Neuronal stem cell (in vitro differentiated cells): Measurements from ENCODE around the gene NR1H4.
"Not testable (repeated sequence)": the region's sequence is repeated elsewhere in the genome, so short reads cannot be mapped to it uniquely, and the experiment has no call there.

ENCODE experiments used
- DNase-seq: peaks from one replicate; pipeline ENCODE4 v3.0.0-alpha.2; 2013; ENCODE audit warnings: low spot score
- H2AFZ ChIP-seq: one replicate; pipeline ENCODE4 v1.6.1; 2013; ENCODE audit warnings: mild to moderate bottlenecking, low read length, inconsistent platforms
- H2AK5ac ChIP-seq: 2 replicates; pipeline ENCODE4 v1.6.1; 2013; ENCODE audit warnings: low read depth, mild to moderate bottlenecking, inconsistent platforms, low read length, moderate library complexity, mixed read lengths
- H2BK120ac ChIP-seq: 2 replicates; pipeline ENCODE4 v1.6.1; 2013; ENCODE audit warnings: low read depth, mild to moderate bottlenecking, inconsistent platforms, low read length, moderate library complexity, mixed read lengths
- H2BK12ac ChIP-seq: one replicate; pipeline ENCODE4 v1.6.1; 2013; ENCODE audit warnings: low read length, inconsistent platforms
- H2BK15ac ChIP-seq: 2 replicates; pipeline ENCODE4 v1.6.1; 2013; ENCODE audit warnings: mild to moderate bottlenecking, low read length, inconsistent platforms, mixed read lengths
- H2BK5ac ChIP-seq: one replicate; pipeline ENCODE4 v1.6.1; 2013; ENCODE audit warnings: inconsistent platforms, mild to moderate bottlenecking, low read length, moderate library complexity
- H3K14ac ChIP-seq: one replicate; pipeline ENCODE4 v1.6.1; 2013; ENCODE audit warnings: low read length, inconsistent platforms
- H3K18ac ChIP-seq: 2 replicates; pipeline ENCODE4 v1.6.1; 2013; ENCODE audit warnings: low read length, inconsistent platforms
- H3K23ac ChIP-seq: 2 replicates; pipeline ENCODE4 v1.6.1; 2013; ENCODE audit warnings: low read depth, mild to moderate bottlenecking, mixed read lengths, low read length, inconsistent platforms; ENCODE audit not compliant: poor library complexity
- H3K27ac ChIP-seq: replicated peaks from 3 replicates; pipeline ENCODE4 v1.5.1; 2013; ENCODE audit warnings: low read length, inconsistent platforms
- H3K27me3 ChIP-seq, 3 experiments: 2 replicates each; pipeline ENCODE4 v1.6.1; 2013; ENCODE audit warnings: low read length in 3 of 3, mild to moderate bottlenecking in 2 of 3, inconsistent platforms in 1 of 3, low read depth in 1 of 3, mixed read lengths in 1 of 3, moderate library complexity in 1 of 3; ENCODE audit not compliant: control insufficient read depth in 3 of 3, insufficient read depth in 3 of 3
- H3K36me3 ChIP-seq, 2 donors: replicated peaks in 1 of 2; 2 replicates each; pipeline ENCODE4 v1.6.1; 2013; ENCODE audit warnings: low read length in 2 of 2; ENCODE audit not compliant: control insufficient read depth in 2 of 2, insufficient read depth in 2 of 2
- H3K4ac ChIP-seq: 2 replicates; pipeline ENCODE4 v1.6.1; 2013; ENCODE audit warnings: inconsistent platforms, mild to moderate bottlenecking, low read length, moderate library complexity
- H3K4me1 ChIP-seq, 2 donors: 1 replicate in 1 of 2; 2 replicates in 1 of 2; pipeline ENCODE4 v1.6.1; 2013; ENCODE audit warnings: low read length in 2 of 2, low read depth in 1 of 2; ENCODE audit not compliant: control insufficient read depth in 2 of 2, insufficient read depth in 1 of 2
- H3K4me2 ChIP-seq: one replicate; pipeline ENCODE4 v1.6.1; 2013; ENCODE audit warnings: mild to moderate bottlenecking, low read length, inconsistent platforms; ENCODE audit not compliant: insufficient read depth, poor library complexity, severe bottlenecking
- H3K4me3 ChIP-seq, 2 donors: 2 replicates each; pipeline ENCODE4 v1.5.1; 2013; ENCODE audit warnings: low read length in 2 of 2, mild to moderate bottlenecking in 2 of 2, inconsistent platforms in 1 of 2, moderate library complexity in 1 of 2
- H3K79me1 ChIP-seq: one replicate; pipeline ENCODE4 v1.6.1; 2013; ENCODE audit warnings: low read depth, mild to moderate bottlenecking, inconsistent platforms, low read length, moderate library complexity
- H3K9ac ChIP-seq: one replicate; pipeline ENCODE4 v1.6.1; 2013; ENCODE audit warnings: mild to moderate bottlenecking, low read depth, low read length, inconsistent platforms; ENCODE audit not compliant: poor library complexity
- H3K9me3 ChIP-seq, 2 donors: replicated peaks in 1 of 2; 2 replicates each; pipeline versions ENCODE3 to v1.6.1; 2013; ENCODE audit warnings: low read length in 2 of 2, mild to moderate bottlenecking in 2 of 2, inconsistent platforms in 1 of 2, low read depth in 1 of 2, mixed read lengths in 1 of 2, moderate library complexity in 1 of 2; ENCODE audit not compliant: control insufficient read depth in 2 of 2, insufficient read depth in 1 of 2
- H4K8ac ChIP-seq: one replicate; pipeline ENCODE4 v1.6.1; 2013; ENCODE audit warnings: low read depth, mild to moderate bottlenecking, inconsistent platforms, low read length, moderate library complexity
- H4K91ac ChIP-seq: one replicate; pipeline ENCODE4 v1.6.1; 2013; ENCODE audit warnings: low read length, low read depth, mild to moderate bottlenecking, inconsistent platforms; ENCODE audit not compliant: poor library complexity
- WGBS, 2 donors: extraction: QIAGEN DNeasy Blood & Tissue Kit; methylation state at CpG; one replicate each; pipeline ENCODE4 v1.1.7; 2013; ENCODE audit warnings: missing lambda C conversion rate in 2 of 2, mixed read lengths in 1 of 2; ENCODE audit not compliant: insufficient read length in 2 of 2, insufficient replicate concordance in 1 of 2; ENCODE audit errors: extremely low coverage in 2 of 2; 5-methylcytosine and 5-hydroxymethylcytosine counted together

The NR1H4 gene

DNA sequence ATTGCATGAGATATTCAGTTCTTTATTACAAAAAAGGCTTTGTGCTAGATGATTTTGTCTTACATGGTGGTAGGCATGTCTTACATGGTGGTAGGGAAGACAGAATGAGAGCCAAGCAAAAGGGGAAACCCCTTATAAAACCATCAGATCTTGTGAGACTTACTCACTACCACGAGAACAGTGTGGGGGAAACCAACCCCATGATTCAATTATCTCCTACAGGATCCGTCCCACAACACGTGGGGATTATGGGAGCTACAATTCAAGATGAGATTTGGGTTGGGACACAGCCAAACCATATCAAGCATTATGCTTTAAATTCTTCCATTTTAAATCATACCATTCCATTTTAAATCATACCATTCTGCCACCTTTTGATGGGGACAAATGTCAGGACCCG, 29.1 kb downstream of the NR1H4 start:
- H4K8ac ChIP-seq, H4K91ac ChIP-seq, H3K23ac ChIP-seq, H2BK5ac ChIP-seq, H3K27ac ChIP-seq, H3K4me1 ChIP-seq, H2BK120ac ChIP-seq, H3K9ac ChIP-seq, H3K4me3 ChIP-seq, H3K9me3 ChIP-seq, H3K79me1 ChIP-seq, H3K4ac ChIP-seq, H2AK5ac ChIP-seq, H2BK12ac ChIP-seq, DNase-seq, H3K27me3 ChIP-seq, H3K14ac ChIP-seq, H2AFZ ChIP-seq, H3K36me3 ChIP-seq, H3K4me2 ChIP-seq, H3K18ac ChIP-seq, H2BK15ac ChIP-seq: not testable (repeated sequence)
- no CpG with 5 or more reads among the region's 4 CpGs for WGBS, 2 donors

DNA sequence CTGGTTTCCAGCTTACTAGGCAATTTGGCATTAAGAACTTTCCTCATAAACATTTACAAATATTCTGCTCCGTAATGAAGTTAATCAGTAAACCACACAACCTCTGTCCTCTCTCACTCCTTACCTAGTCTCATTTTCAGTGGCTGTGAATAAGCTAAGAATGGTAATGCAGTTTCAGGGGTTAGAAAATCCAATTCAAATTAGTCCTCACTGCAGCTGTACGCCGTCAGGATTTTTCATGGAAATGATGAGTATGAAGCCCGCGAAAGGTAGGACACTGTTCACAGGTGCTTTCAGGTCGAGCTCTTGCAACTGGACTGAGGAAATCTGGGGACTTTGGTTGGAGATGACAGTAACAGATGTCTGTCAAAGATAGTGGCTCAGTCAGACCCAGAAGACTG, 29.6 kb downstream of the NR1H4 start:
- Histone ChIP-seq H3K4me1 (peaks cover 0 to 1% of the 10 kb centered on the region in 2 donors), H4K91ac (no peak overlapping the region), H3K9ac (no peak overlapping the region), H3K4me2 (no peak overlapping the region), H2BK12ac (no peak overlapping the region), H4K8ac (no peak overlapping the region), H2BK120ac (no peak overlapping the region), H3K79me1 (no peaks in the 10 kb centered on the region), H2AFZ (no peak overlapping the region), H2BK15ac (no peak overlapping the region), H3K9me3 (no peaks in the 10 kb centered on the region), H2AK5ac (no peak overlapping the region), H3K14ac (no peak overlapping the region), H2BK5ac (no peak overlapping the region), H3K36me3 (no peaks in the 10 kb centered on the region), H3K23ac (no peak overlapping the region), H3K4me3 (no peak overlapping the region), H3K27ac (no peak overlapping the region), H3K18ac (no peak overlapping the region), H3K27me3 (no peaks in the 10 kb centered on the region), H3K4ac (no peak overlapping the region)
- no CpG with 5 or more reads among the region's 6 CpGs for WGBS, 2 donors
- DNase-seq: no peak

DNA sequence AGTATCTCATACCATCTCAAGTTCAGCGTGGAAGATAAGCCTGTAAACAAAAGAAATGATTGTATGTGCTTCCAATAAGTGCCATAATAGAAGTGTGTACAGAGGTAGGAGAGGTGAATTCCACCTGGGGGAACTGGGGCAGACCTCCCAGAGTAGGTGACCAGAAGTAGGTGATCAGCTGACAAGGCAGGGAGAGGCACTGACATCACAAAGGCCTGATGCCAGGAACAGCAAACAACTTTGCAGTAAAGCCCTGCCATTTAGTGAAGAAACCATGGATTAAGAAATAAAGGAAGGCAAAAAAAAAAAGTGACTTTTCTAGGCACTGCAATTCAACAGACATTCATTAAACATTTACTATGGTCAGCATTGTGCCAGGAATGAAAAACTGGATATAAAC, 31.1 kb downstream of the NR1H4 start:
- Histone ChIP-seq H3K9me3 (no peaks in the 10 kb centered on the region), H3K23ac (no peak overlapping the region), H2BK5ac (no peak overlapping the region), H4K91ac (no peak overlapping the region), H2BK12ac (no peak overlapping the region), H3K14ac (no peak overlapping the region), H3K27me3 (no peaks in the 10 kb centered on the region), H3K27ac (no peak overlapping the region), H2AK5ac (no peak overlapping the region), H4K8ac (no peak overlapping the region), H3K36me3 (no peaks in the 10 kb centered on the region), H2AFZ (no peak overlapping the region), H3K4me2 (no peak overlapping the region), H3K4me1 (peaks cover 0 to 1% of the 10 kb centered on the region in 2 donors), H3K4ac (no peak overlapping the region), H2BK15ac (no peak overlapping the region), H2BK120ac (no peak overlapping the region), H3K18ac (no peak overlapping the region), H3K9ac (no peak overlapping the region), H3K4me3 (no peak overlapping the region), H3K79me1 (no peaks in the 10 kb centered on the region)
- no peak for DNase-seq
- no CpG with 5 or more reads among the region's 1 CpG for WGBS, 2 donors

DNA sequence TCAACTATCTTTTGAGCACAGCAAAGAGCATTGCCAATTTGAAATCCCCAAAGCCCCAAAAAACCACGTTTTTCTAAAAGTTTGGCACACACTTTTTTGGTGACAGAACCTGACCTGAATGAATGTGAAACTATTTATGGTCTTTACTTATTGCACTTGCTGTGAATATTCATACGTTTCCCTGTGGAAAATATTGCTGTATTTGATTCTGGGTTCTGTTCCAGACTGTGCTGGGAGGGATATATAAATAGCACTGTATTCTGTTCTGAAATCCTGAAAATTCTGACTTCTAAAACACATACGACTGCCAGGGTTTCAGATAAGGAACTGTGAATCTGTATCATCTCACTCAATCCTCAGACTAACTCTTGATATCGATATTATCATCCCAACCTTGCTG, 35.1 kb downstream of the NR1H4 start:
- Histone ChIP-seq H3K4me2 (no peak overlapping the region), H3K18ac (no peak overlapping the region), H3K27me3 (no peaks in the 10 kb centered on the region), H3K36me3 (no peaks in the 10 kb centered on the region), H3K27ac (no peak overlapping the region), H2BK5ac (no peak overlapping the region), H3K4ac (no peak overlapping the region), H3K4me1 (peaks cover 0 to 1% of the 10 kb centered on the region in 2 donors), H3K23ac (no peak overlapping the region), H3K9me3 (no peaks in the 10 kb centered on the region), H3K9ac (no peak overlapping the region), H2AFZ (no peak overlapping the region), H2BK15ac (no peak overlapping the region), H3K14ac (no peak overlapping the region), H2AK5ac (no peak overlapping the region), H2BK120ac (no peak overlapping the region), H2BK12ac (no peak overlapping the region), H3K79me1 (no peaks in the 10 kb centered on the region), H4K91ac (no peak overlapping the region), H4K8ac (no peak overlapping the region), H3K4me3 (no peak overlapping the region)
- WGBS, 2 donors: no CpG with 5 or more reads among the region's 4 CpGs
- no peak for DNase-seq
